ENCODE data around the gene ARMC12. TPM values are rescaled to one million over a fixed set of nuclear protein-coding genes. Genes with fewer than 3 reads are reported as not detected.

ARMC12 gene
- total RNA-seq, 2 experiments from 2014 or later: 1.0 to 1.1 TPM

GRCh38 chr6:35765739-35766138 lies 28.9 kb downstream of the ARMC12 start:
- TF ChIP-seq CTCF (IDR thresholded peaks at IDR 0.05): no peak
- ATAC-seq: no peak
- intact Hi-C loops (cut with micrococcal nuclease): no loop called here
- no peak for DNase-seq
- Mint-ChIP-seq H3K9me3 (no peaks in the 10 kb centered on the region), H3K4me1 (ENCODE audit: low read depth) (no peaks in the 10 kb centered on the region), H3K36me3 (ENCODE audit: low read depth) (no peaks in the 10 kb centered on the region), H3K27me3 (peaks cover 28% of the 10 kb centered on the region), H3K27ac (no peak overlapping the region), H3K4me3 (no peak overlapping the region)
- ChIA-PET CTCF (interaction anchor here (1.6 kb wide), 1 partner anchor 214 kb away, joined by 4 read pairs; no protein-coding TSS in a partner anchor), POLR2A (no interaction called here)

- DNase-seq (no peak), ATAC-seq (no peak)
- H3K36me3 Mint-ChIP-seq (ENCODE audit: low read depth): no peaks in the 10 kb centered on the region
- no peaks in the 10 kb centered on the region for H3K4me1 Mint-ChIP-seq (ENCODE audit: low read depth)
- TF ChIP-seq CTCF (IDR thresholded peaks at IDR 0.05): no peak
- H3K9me3 Mint-ChIP-seq: no peaks in the 10 kb centered on the region
- H3K27ac Mint-ChIP-seq: no peak overlapping the region
- POLR2A ChIA-PET: no interaction called here
- H3K4me3 Mint-ChIP-seq: no peak overlapping the region
- H3K27me3 Mint-ChIP-seq: peaks cover 12% of the 10 kb centered on the region
- intact Hi-C loops (cut with micrococcal nuclease): no loop called here
- CTCF ChIA-PET: interaction anchor here (0.9 to 1.6 kb wide), 2 partner anchors 12 to 247 kb away, joined by 3 to 5 read pairs; no protein-coding TSS in a partner anchor
These were observed 32.4 kb downstream of the ARMC12 start for GRCh38 chr6:35769211-35769610.

GRCh38 chr6:35771343-35771627 lies 34.5 kb downstream of the ARMC12 start:
- TF ChIP-seq CTCF (IDR thresholded peaks at IDR 0.05): no peak
- no peaks in the 10 kb centered on the region for H3K9me3 Mint-ChIP-seq
- intact Hi-C loops (cut with micrococcal nuclease): no loop called here
- ChIA-PET POLR2A (no interaction called here), CTCF (no interaction called here)
- DNase-seq: no peak
- no peak overlapping the region for H3K27ac Mint-ChIP-seq
- peaks cover 16% of the 10 kb centered on the region for H3K27me3 Mint-ChIP-seq
- H3K4me3 Mint-ChIP-seq: no peak overlapping the region
- H3K36me3 Mint-ChIP-seq (ENCODE audit: low read depth): no peaks in the 10 kb centered on the region
- H3K4me1 Mint-ChIP-seq (ENCODE audit: low read depth): no peaks in the 10 kb centered on the region
- no peak for ATAC-seq

GRCh38 chr6:35774116-35774794 lies 37.4 kb downstream of the ARMC12 start:
- DNase-seq (no peak), ATAC-seq (no peak)
- POLR2A ChIA-PET: no interaction called here
- H3K4me3 Mint-ChIP-seq: no peak overlapping the region
- peaks cover 26% of the 10 kb centered on the region for H3K27me3 Mint-ChIP-seq
- intact Hi-C loops (cut with micrococcal nuclease): no loop called here
- TF ChIP-seq CTCF (IDR thresholded peaks at IDR 0.05): no peak
- no peak overlapping the region for H3K27ac Mint-ChIP-seq
- no peaks in the 10 kb centered on the region for H3K36me3 Mint-ChIP-seq (ENCODE audit: low read depth)
- CTCF ChIA-PET: no interaction called here
- H3K4me1 Mint-ChIP-seq (ENCODE audit: low read depth): no peaks in the 10 kb centered on the region
- H3K9me3 Mint-ChIP-seq: no peaks in the 10 kb centered on the region

- H3K27ac Mint-ChIP-seq: no peak overlapping the region
- no peaks in the 10 kb centered on the region for H3K36me3 Mint-ChIP-seq (ENCODE audit: low read depth)
- no peak overlapping the region for H3K4me3 Mint-ChIP-seq
- H3K4me1 Mint-ChIP-seq (ENCODE audit: low read depth): no peaks in the 10 kb centered on the region
- no peaks in the 10 kb centered on the region for H3K9me3 Mint-ChIP-seq
- TF ChIP-seq CTCF (IDR thresholded peaks at IDR 0.05): no peak
- DNase-seq (no peak), ATAC-seq (no peak)
- intact Hi-C loops (cut with micrococcal nuclease): no loop called here
- CTCF ChIA-PET: no interaction called here
- POLR2A ChIA-PET: no interaction called here
- H3K27me3 Mint-ChIP-seq: peaks cover 26% of the 10 kb centered on the region
These were observed 38.2 kb downstream of the ARMC12 start for GRCh38 chr6:35775031-35775430.

Measured in activated CD8-positive, alpha-beta T cell treated with anti-CD3 and anti-CD28 coated beads for 36 hours (primary cell).